WTC11 (cell line): Measurements from ENCODE around the gene ID3. TPM values are rescaled to one million over a fixed set of nuclear protein-coding genes. Genes with fewer than 3 reads are reported as not detected.

ENCODE experiments used
- AFF4 ChIP-seq: sonication (generic); formaldehyde crosslinking; IDR thresholded peaks from 2 replicates; pipeline ENCODE4 v1.8.1; 2023; ENCODE audit warnings: mild to moderate bottlenecking, missing genetic modification reagents, borderline replicate concordance
- AR ChIP-seq: fragments of 250-450 bp; sonication (Bioruptor Pico); IDR thresholded peaks from 2 replicates; pipeline ENCODE4 v1.9.0; 2021; ENCODE audit warnings: mild to moderate bottlenecking
- ATF2 ChIP-seq: sonication (generic); formaldehyde crosslinking; IDR thresholded peaks from 2 replicates; pipeline ENCODE4 v1.8.1; 2022; ENCODE audit warnings: low read depth, missing genetic modification reagents, borderline replicate concordance
- ATF3 ChIP-seq: sonication (generic); formaldehyde crosslinking; conservative IDR thresholded peaks from 2 replicates; pipeline ENCODE4 v1.8.1; 2022; ENCODE audit warnings: mild to moderate bottlenecking, missing genetic modification reagents
- CDX4 ChIP-seq: fragments of 250-450 bp; sonication (Bioruptor Pico); IDR thresholded peaks from 2 replicates; pipeline ENCODE4 v1.9.0; 2021; ENCODE audit warnings: moderate library complexity, mild to moderate bottlenecking, inconsistent platforms, borderline replicate concordance
- CTCF ChIP-seq: fragments of 200-600 bp; IDR thresholded peaks from 2 replicates; pipeline ENCODE4 v1.8.0; 2022; ENCODE audit warnings: antibody characterized with exemption
- E2F5 ChIP-seq: sonication (generic); formaldehyde crosslinking; IDR thresholded peaks from 2 replicates; pipeline ENCODE4 v1.8.1; 2022; ENCODE audit warnings: mild to moderate bottlenecking, moderate library complexity, missing genetic modification reagents
- ERG ChIP-seq: fragments of 250-450 bp; sonication (Bioruptor Pico); IDR thresholded peaks from 2 replicates; pipeline ENCODE4 v1.8.0; 2021; ENCODE audit warnings: mild to moderate bottlenecking
- ESRRA ChIP-seq: sonication (generic); formaldehyde crosslinking; IDR thresholded peaks from 2 replicates; pipeline ENCODE4 v1.8.1; 2022; ENCODE audit warnings: mild to moderate bottlenecking, missing genetic modification reagents, borderline replicate concordance
- GTF2I ChIP-seq: fragments of 250-450 bp; sonication (Bioruptor Pico); conservative IDR thresholded peaks from 2 replicates; pipeline ENCODE4 v1.4.0; 2021; ENCODE audit warnings: mild to moderate bottlenecking
- NR3C1 ChIP-seq: sonication (generic); formaldehyde crosslinking; conservative IDR thresholded peaks from 2 replicates; pipeline ENCODE4 v1.8.1; 2023; ENCODE audit warnings: low read depth, mild to moderate bottlenecking, missing genetic modification reagents
- USF2 ChIP-seq: sonication (generic); formaldehyde crosslinking; IDR thresholded peaks from 2 replicates; pipeline ENCODE4 v1.8.1; 2023; ENCODE audit warnings: mild to moderate bottlenecking, missing genetic modification reagents, moderate library complexity
- ZNF219 ChIP-seq: sonication (generic); formaldehyde crosslinking; IDR thresholded peaks from 2 replicates; pipeline ENCODE4 v1.8.0; 2023; ENCODE audit warnings: missing genetic modification reagents, mild to moderate bottlenecking, borderline replicate concordance
- ZNF317 ChIP-seq: sonication (generic); formaldehyde crosslinking; IDR thresholded peaks from 2 replicates; pipeline ENCODE4 v1.8.1; 2023; ENCODE audit warnings: low read depth, mild to moderate bottlenecking, moderate library complexity, missing genetic modification reagents, borderline replicate concordance
- total RNA-seq: library from RNA; stranded (reverse); gene quantifications from 3 replicates; pipeline ENCODE4 v1.2.3, GENCODE V29; 2021

Gene ID3
- total RNA-seq, 1 experiment from 2014 or later: 168 TPM

- TF ChIP-seq AR (0 out of 2 replicates have a peak, but pooled peaks have one; percentile 29), CDX4 (CRISPR knock-in tag) (no peak), ESRRA (CRISPR knock-in tag) (peak; percentile 92), ATF3 (CRISPR knock-in tag) (no peak), NR3C1 (CRISPR knock-in tag) (no peak), CTCF (no peak), GTF2I (CRISPR knock-in tag) (no peak), ZNF317 (no peak), ERG (CRISPR knock-in tag) (peak; percentile 91), USF2 (CRISPR knock-in tag) (no peak), E2F5 (CRISPR knock-in tag) (no peak), ATF2 (CRISPR knock-in tag) (no peak), ZNF219 (0 out of 2 replicates have a peak, but pooled peaks have one; percentile 56), AFF4 (CRISPR knock-in tag) (0 out of 2 replicates have a peak, but pooled peaks have one; percentile 79)
Observed at GRCh38 chr1:23555986-23556634, 3.2 kb downstream of the ID3 start (continued).
